IMR-90 (cell line): ENCODE data around the gene LAMB3.
A peak's percentile ranks its signal among the peaks of the same experiment; 100 is the strongest.

Source experiments
- BHLHE40 ChIP-seq: fragments of 150-350 bp; IDR thresholded peaks from 2 replicates; pipeline ENCODE4 v1.6.1; 2016; ENCODE audit warnings: mild to moderate bottlenecking, low read depth, low read length
- CTCF ChIP-seq: conservative IDR thresholded peaks from 2 replicates; pipeline ENCODE4 v1.5.1; 2012; ENCODE audit warnings: mild to moderate bottlenecking, low read depth, low read length, improper control_type of control experiment
- MAZ ChIP-seq: IDR thresholded peaks from 2 replicates; pipeline ENCODE4 v1.6.1; 2012; ENCODE audit warnings: low read depth, mild to moderate bottlenecking, low read length, improper control_type of control experiment, moderate library complexity, borderline replicate concordance
- RAD21 ChIP-seq: IDR thresholded peaks from 2 replicates; pipeline ENCODE4 v1.6.1; 2012; ENCODE audit warnings: low read length, improper control_type of control experiment
- SMC3 ChIP-seq: fragments of 150-350 bp; IDR thresholded peaks from 2 replicates; pipeline ENCODE4 v1.6.1; 2016; ENCODE audit warnings: low read depth, mild to moderate bottlenecking, antibody characterized with exemption, low read length, moderate library complexity

- TF ChIP-seq CTCF: no peak
- TF ChIP-seq RAD21: no peak
- TF ChIP-seq SMC3: no peak
- no peak for TF ChIP-seq MAZ
- 0 out of 2 replicates have a peak, but pooled peaks have one; percentile 13 for TF ChIP-seq BHLHE40
Measured at GRCh38 chr1:209624558-209625549, 27.4 kb downstream of the LAMB3 start.
